ENCODE results near the gene STRIP2.

DNA sequence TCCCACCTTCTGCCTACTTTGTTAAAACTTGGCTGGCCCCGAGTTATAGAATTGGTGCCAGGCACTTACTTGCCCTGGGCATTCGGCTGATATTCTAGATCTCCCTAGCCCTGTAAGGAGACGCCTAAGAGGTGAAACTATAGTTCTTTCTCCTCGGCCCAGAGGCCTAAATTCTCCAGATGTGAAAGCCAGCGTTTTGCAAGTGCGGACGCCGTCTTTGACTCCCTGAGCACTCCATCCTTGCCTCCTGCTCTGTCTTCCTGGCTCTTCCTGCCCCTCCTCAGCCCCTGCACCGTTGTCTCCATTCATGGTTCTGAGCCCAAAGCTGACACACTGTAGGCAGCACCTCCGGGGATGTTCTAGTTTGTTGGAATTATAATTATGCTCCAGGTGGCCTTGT lies 79.3 kb downstream of the STRIP2 start:
- TF ChIP-seq, protein P1, sequence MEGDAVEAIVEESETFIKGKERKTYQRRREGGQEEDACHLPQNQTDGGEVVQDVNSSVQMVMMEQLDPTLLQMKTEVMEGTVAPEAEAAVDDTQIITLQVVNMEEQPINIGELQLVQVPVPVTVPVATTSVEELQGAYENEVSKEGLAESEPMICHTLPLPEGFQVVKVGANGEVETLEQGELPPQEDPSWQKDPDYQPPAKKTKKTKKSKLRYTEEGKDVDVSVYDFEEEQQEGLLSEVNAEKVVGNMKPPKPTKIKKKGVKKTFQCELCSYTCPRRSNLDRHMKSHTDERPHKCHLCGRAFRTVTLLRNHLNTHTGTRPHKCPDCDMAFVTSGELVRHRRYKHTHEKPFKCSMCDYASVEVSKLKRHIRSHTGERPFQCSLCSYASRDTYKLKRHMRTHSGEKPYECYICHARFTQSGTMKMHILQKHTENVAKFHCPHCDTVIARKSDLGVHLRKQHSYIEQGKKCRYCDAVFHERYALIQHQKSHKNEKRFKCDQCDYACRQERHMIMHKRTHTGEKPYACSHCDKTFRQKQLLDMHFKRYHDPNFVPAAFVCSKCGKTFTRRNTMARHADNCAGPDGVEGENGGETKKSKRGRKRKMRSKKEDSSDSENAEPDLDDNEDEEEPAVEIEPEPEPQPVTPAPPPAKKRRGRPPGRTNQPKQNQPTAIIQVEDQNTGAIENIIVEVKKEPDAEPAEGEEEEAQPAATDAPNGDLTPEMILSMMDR (IDR thresholded peaks at IDR 0.05), result no peak
- TF ChIP-seq POLR2AphosphoS5 (IDR thresholded peaks at IDR 0.05; ENCODE audit: insufficient read depth in 1 of 2, low read depth in 1 of 2), result no peak

Measured in vagina (tissue), 2 donors.